Measurements from ENCODE around the gene CLDN10.

DNA sequence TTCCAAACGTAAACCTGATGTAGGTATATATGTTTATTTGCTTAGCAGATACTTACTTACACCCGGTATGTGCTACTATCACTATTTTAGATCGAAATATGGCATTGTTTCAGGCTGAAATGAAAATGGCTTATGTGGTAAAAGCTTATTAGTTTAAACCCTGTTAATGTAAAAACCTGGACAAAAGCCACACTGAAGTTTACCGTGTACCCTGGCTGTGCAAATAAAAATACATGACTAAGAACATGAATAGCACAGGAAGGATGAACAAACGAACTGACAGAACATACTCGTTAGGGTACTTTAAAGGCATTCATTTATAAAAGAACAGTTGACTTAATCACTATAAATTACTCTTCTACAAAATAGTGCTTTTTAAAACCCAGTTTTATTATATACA is 6.6 kb downstream of the CLDN10 start:
- TF ChIP-seq EP300 (IDR thresholded peaks at IDR 0.05; ENCODE audit: low read depth) (no peak), POLR2A (IDR thresholded peaks at IDR 0.05) (no peak)
- TF ChIP-seq, protein P1, sequence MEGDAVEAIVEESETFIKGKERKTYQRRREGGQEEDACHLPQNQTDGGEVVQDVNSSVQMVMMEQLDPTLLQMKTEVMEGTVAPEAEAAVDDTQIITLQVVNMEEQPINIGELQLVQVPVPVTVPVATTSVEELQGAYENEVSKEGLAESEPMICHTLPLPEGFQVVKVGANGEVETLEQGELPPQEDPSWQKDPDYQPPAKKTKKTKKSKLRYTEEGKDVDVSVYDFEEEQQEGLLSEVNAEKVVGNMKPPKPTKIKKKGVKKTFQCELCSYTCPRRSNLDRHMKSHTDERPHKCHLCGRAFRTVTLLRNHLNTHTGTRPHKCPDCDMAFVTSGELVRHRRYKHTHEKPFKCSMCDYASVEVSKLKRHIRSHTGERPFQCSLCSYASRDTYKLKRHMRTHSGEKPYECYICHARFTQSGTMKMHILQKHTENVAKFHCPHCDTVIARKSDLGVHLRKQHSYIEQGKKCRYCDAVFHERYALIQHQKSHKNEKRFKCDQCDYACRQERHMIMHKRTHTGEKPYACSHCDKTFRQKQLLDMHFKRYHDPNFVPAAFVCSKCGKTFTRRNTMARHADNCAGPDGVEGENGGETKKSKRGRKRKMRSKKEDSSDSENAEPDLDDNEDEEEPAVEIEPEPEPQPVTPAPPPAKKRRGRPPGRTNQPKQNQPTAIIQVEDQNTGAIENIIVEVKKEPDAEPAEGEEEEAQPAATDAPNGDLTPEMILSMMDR (IDR thresholded peaks at IDR 0.05): no peak

Data from transverse colon (tissue), 3 donors.